Natural killer cell treated with Interleukin-12 subunit alpha and Interleukin-12 subunit beta and Interleukin-15 and Interleukin-18, amount 100 ng/mL, for 72 hours (primary cell): ENCODE measurements around the gene GAA. TPM values are rescaled to one million over a fixed set of nuclear protein-coding genes. Genes with fewer than 3 reads are reported as not detected.

ENCODE experiments used
- ATAC-seq, 2 donors: fragments of 150-1000 bp; cut with Tn5 transposase in 1 of 2; sonication (Bioruptor Pico), chemical (Tn5 transposase) in 1 of 2; 2 replicates each; pipeline ENCODE4 v1.10.0; 2021
- DNase-seq: peaks from one replicate; pipeline ENCODE4 v3.0.0; 2022; ENCODE audit warnings: low spot score
- H3K27ac Mint-ChIP-seq, 2 donors: 1 replicate in 1 of 2; 2 replicates in 1 of 2; pipeline ENCODE4 v1.8.0; 2022; ENCODE audit warnings: mixed read lengths in 2 of 2, mild to moderate bottlenecking in 1 of 2, moderate library complexity in 1 of 2
- H3K27me3 Mint-ChIP-seq, 2 donors: 1 replicate in 1 of 2; 2 replicates in 1 of 2; pipeline ENCODE4 v1.8.0; 2022; ENCODE audit warnings: mixed read lengths in 2 of 2
- H3K36me3 Mint-ChIP-seq: one replicate; pipeline ENCODE4 v1.8.0; 2022; ENCODE audit warnings: mixed read lengths
- H3K4me1 Mint-ChIP-seq, 2 donors: 1 replicate in 1 of 2; 2 replicates in 1 of 2; pipeline ENCODE4 v1.8.0; 2022; ENCODE audit warnings: low read depth in 2 of 2, mixed read lengths in 2 of 2, mild to moderate bottlenecking in 1 of 2
- H3K4me3 Mint-ChIP-seq: one replicate; pipeline ENCODE4 v1.8.0; 2022; ENCODE audit warnings: mixed read lengths
- H3K9me3 Mint-ChIP-seq: 2 replicates; pipeline ENCODE4 v1.8.0; 2022; ENCODE audit warnings: mixed read lengths
- total RNA-seq, 2 donors: library from RNA; stranded (reverse); gene quantifications; one replicate each; pipeline ENCODE4 v1.2.3, GENCODE V29; 2022

GAA gene
- total RNA-seq, 2 donors from 2014 or later: 20.9 to 24.0 TPM

GRCh38 chr17:80169107-80169506 is 67.7 kb downstream of the GAA start:
- Mint-ChIP-seq H3K4me3 (no peak overlapping the region), H3K27ac (no peak overlapping the region), H3K4me1 (no peaks in the 10 kb centered on the region), H3K36me3 (no peaks in the 10 kb centered on the region), H3K9me3 (no peaks in the 10 kb centered on the region), H3K27me3 (peaks cover 6 to 10% of the 10 kb centered on the region in 2 donors)
- DNase-seq: no peak
- ATAC-seq: no peak

Other genes starting within 250 kb of the GAA start
- gene TBC1D16, start 65.7 kb upstream of the GAA start, total RNA-seq: 1 to 10 TPM; 1.1 to 3.2 TPM
- gene CCDC40, start 64.9 kb upstream of the GAA start, total RNA-seq: under 1 TPM in 1 of 2 donors, not detected in 1; 0.56 TPM
- 100 to 1,000 TPM; 134 to 155 TPM for gene EIF4A3, start 45.5 kb downstream of the GAA start, total RNA-seq
- gene CARD14, start 68.4 kb downstream of the GAA start, total RNA-seq: not detected
- gene SGSH, start 118.8 kb downstream of the GAA start, total RNA-seq: 10 to 100 TPM in 1 of 2 donors, 1 to 10 TPM in 1; 9.9 to 32.4 TPM
- gene SLC26A11, start 118.8 kb downstream of the GAA start, total RNA-seq: 10 to 100 TPM in 1 of 2 donors, 1 to 10 TPM in 1; 5.5 to 19.3 TPM
- gene RNF213, start 159.3 kb downstream of the GAA start, total RNA-seq: 1,000 to 10,000 TPM; 1,259 to 2,425 TPM